HCT116 (cell line): ENCODE measurements around the gene FMOD. TPM values are rescaled to one million over a fixed set of nuclear protein-coding genes. Genes with fewer than 3 reads are reported as not detected.

Experiments
- ATAC-seq: fragments of 200-7000 bp; cut with Tn5 transposase; 2 replicates; pipeline ENCODE4 v1.9.1; 2020; ENCODE audit warnings: mild to moderate bottlenecking, moderate library complexity
- BruUV-seq: library from RNA; stranded (reverse); fragments of 400-500 nt; replicated peaks from 2 replicates; lab custom pipeline; 2021; lab: Mats Ljungman, UMichigan
- CTCF ChIA-PET: fragments of 300-600 bp; sonication (Branson Sonifier 250); formaldehyde crosslinking; loops from one replicate; lab custom pipeline; 2021; ENCODE audit warnings: antibody characterized with exemption; lab: Charles Lee
- POLR2A ChIA-PET: fragments of 300-600, 350-600 bp; sonication (Branson Sonifier 250); formaldehyde crosslinking; loops from one replicate; lab custom pipeline; 2021; ENCODE audit warnings: antibody characterized with exemption; lab: Charles Lee
- RAD21 ChIA-PET, 2 experiments: fragments of 300-600 bp; sonication (Branson Sonifier 250); formaldehyde crosslinking; loops; one replicate each; lab custom pipeline; 2023; ENCODE audit warnings: low total read pairs in 2 of 2; ENCODE audit not compliant: uncharacterized antibody in 2 of 2, unreplicated experiment in 2 of 2, low non-redundant PET in 1 of 2; lab: Charles Lee
- DNase-seq: peaks from one replicate; pipeline ENCODE4 v3.0.0-alpha.2; 2010; ENCODE audit warnings: low read depth, low spot score
- H2AFZ ChIP-seq: fragments of 200-600 bp; shearing (Covaris generic), sonication (generic); 2 replicates; pipeline ENCODE4 v1.6.1; 2017; ENCODE audit warnings: low read depth, mixed run types, mixed read lengths, antibody characterized with exemption, low read length; ENCODE audit not compliant: poor library complexity, severe bottlenecking
- H3K27ac ChIP-seq: 2 replicates; pipeline ENCODE4 v1.5.1; 2012; ENCODE audit warnings: low read depth, low read length
- H3K27me3 ChIP-seq: fragments of 200-600 bp; sonication (generic); 2 replicates; pipeline ENCODE4 v1.6.1; 2016; ENCODE audit warnings: mixed run types, low read length, mixed read lengths; ENCODE audit not compliant: insufficient read depth
- H3K36me3 ChIP-seq, 2 experiments: fragments of 200-500 bp in 1 of 2; fragments of 200-600 bp in 1 of 2; sonication (Bioruptor generic) in 1 of 2; sonication (generic) in 1 of 2; 2 replicates each; pipeline versions ENCODE4 v1.5.1 to v1.6.1; 2014 to 2016; ENCODE audit warnings: low read length in 2 of 2, inconsistent platforms in 1 of 2, mixed read lengths in 1 of 2, mixed run types in 1 of 2; ENCODE audit not compliant: insufficient read depth in 2 of 2, control insufficient read depth in 1 of 2
- H3K4me1 ChIP-seq, 2 experiments: fragments of 200-600 bp in 1 of 2; sonication (generic) in 1 of 2; 2 replicates each; pipeline versions ENCODE4 v1.5.1 to v1.6.1; 2012 to 2017; ENCODE audit warnings: low read length in 2 of 2, inconsistent platforms in 1 of 2, mild to moderate bottlenecking in 1 of 2, mixed read lengths in 1 of 2, mixed run types in 1 of 2, moderate library complexity in 1 of 2; ENCODE audit not compliant: insufficient read depth in 2 of 2, control insufficient read depth in 1 of 2
- H3K4me2 ChIP-seq: fragments of 200-600 bp; sonication (generic); 2 replicates; pipeline ENCODE4 v1.6.1; 2017; ENCODE audit warnings: mixed run types, low read length, mixed read lengths
- H3K4me3 ChIP-seq, 2 experiments: fragments of 200-600 bp in 1 of 2; sonication (generic) in 1 of 2; replicated peaks in 1 of 2; 2 replicates each; pipeline ENCODE4 v1.5.1; 2011 to 2016; ENCODE audit warnings: low read length in 2 of 2, control low read depth in 1 of 2, low read depth in 1 of 2, mild to moderate bottlenecking in 1 of 2, mixed read lengths in 1 of 2, mixed run types in 1 of 2
- H3K79me2 ChIP-seq: fragments of 200-600 bp; sonication (generic); 2 replicates; pipeline ENCODE4 v1.6.1; 2017; ENCODE audit warnings: mild to moderate bottlenecking, mixed run types, low read length, moderate library complexity, mixed read lengths; ENCODE audit not compliant: insufficient read depth
- H3K9ac ChIP-seq: fragments of 200-600 bp; sonication (generic); 2 replicates; pipeline ENCODE4 v1.6.1; 2016; ENCODE audit warnings: low read length, mixed read lengths
- H3K9me2 ChIP-seq: fragments of 200-600 bp; sonication (generic), shearing (Covaris generic); 2 replicates; pipeline ENCODE4 v1.6.1; 2017; ENCODE audit warnings: mixed run types, mild to moderate bottlenecking, moderate library complexity; ENCODE audit not compliant: insufficient read depth
- H3K9me3 ChIP-seq, 2 experiments: fragments of 200-500 bp in 1 of 2; fragments of 200-600 bp in 1 of 2; sonication (Bioruptor generic) in 1 of 2; sonication (generic) in 1 of 2; 2 replicates each; pipeline ENCODE4 v1.6.1; 2014 to 2017; ENCODE audit warnings: low read length in 2 of 2, mixed read lengths in 2 of 2, inconsistent platforms in 1 of 2, low read depth in 1 of 2, mild to moderate bottlenecking in 1 of 2, mixed run types in 1 of 2, moderate library complexity in 1 of 2; ENCODE audit not compliant: control insufficient read depth in 1 of 2, insufficient read depth in 1 of 2
- H4K20me1 ChIP-seq: fragments of 200-600 bp; sonication (generic), shearing (Covaris generic); 2 replicates; pipeline ENCODE4 v1.6.1; 2017; ENCODE audit warnings: mixed run types, mild to moderate bottlenecking, moderate library complexity; ENCODE audit not compliant: insufficient read depth
- EGR1 ChIP-seq: IDR thresholded peaks from 2 replicates; pipeline ENCODE4 v1.6.1; 2012; ENCODE audit warnings: low read depth
- ELF1 ChIP-seq: IDR thresholded peaks from 2 replicates; pipeline ENCODE4 v1.6.1; 2012; ENCODE audit warnings: low read depth, borderline replicate concordance
- EZH2 ChIP-seq: fragments of 200-600 bp; sonication (generic); IDR thresholded peaks from 2 replicates; pipeline ENCODE4 v1.6.1; 2017; ENCODE audit warnings: antibody characterized with exemption, mixed run types
- JUND ChIP-seq: IDR thresholded peaks from 2 replicates; pipeline ENCODE4 v1.6.1; 2012
- POLR2AphosphoS5 ChIP-seq: IDR thresholded peaks from 2 replicates; pipeline ENCODE4 v1.6.1; 2011; ENCODE audit warnings: mild to moderate bottlenecking, low read depth, low read length, moderate library complexity
- RAD21 ChIP-seq: IDR thresholded peaks from 2 replicates; pipeline ENCODE4 v1.6.1; 2012; ENCODE audit warnings: low read depth, mild to moderate bottlenecking
- SIN3A ChIP-seq: IDR thresholded peaks from 2 replicates; pipeline ENCODE4 v1.6.1; 2012; ENCODE audit warnings: low read depth
- TCF7L2 ChIP-seq: IDR thresholded peaks from 2 replicates; pipeline ENCODE4 v1.7.0; 2011; ENCODE audit warnings: borderline replicate concordance, inconsistent platforms; ENCODE audit not compliant: insufficient read depth, insufficient read length; ENCODE audit errors: extremely low read depth
- ZNF274 ChIP-seq: fragments of 200-500 bp; sonication (Bioruptor generic); IDR thresholded peaks from 2 replicates; pipeline ENCODE4 v1.6.1; 2014; ENCODE audit warnings: mild to moderate bottlenecking, low read depth, low read length, inconsistent platforms
- intact Hi-C: fragments of 100-400 bp; cut with micrococcal nuclease; formaldehyde crosslinking; loops from 2 replicates; pipeline ENCODE4 v1.10.0; 2022
- total RNA-seq: library from RNA; stranded (reverse); gene quantifications from one replicate; pipeline ENCODE4 v1.2.1, GENCODE V29; 2021; ENCODE audit not compliant: unreplicated experiment
- TF ChIP-seq, protein P1 (sequence below): IDR thresholded peaks from 2 replicates; pipeline ENCODE4 v1.6.1; 2012; ENCODE audit warnings: low read depth
- TF ChIP-seq, protein P2 (sequence below): IDR thresholded peaks from 2 replicates; pipeline ENCODE4 v1.6.1; 2012

FMOD gene
- total RNA-seq, 1 experiment from 2014 or later: not detected

GRCh38 chr1:203349166-203349565 lies 1.8 kb downstream of the FMOD start:
- no peaks in the 10 kb centered on the region for H3K9me3 ChIP-seq
- CTCF ChIA-PET: no interaction called here
- H3K79me2 ChIP-seq: no peaks in the 10 kb centered on the region
- H3K9ac ChIP-seq: no peak overlapping the region
- H3K27ac ChIP-seq: no peak overlapping the region
- TF ChIP-seq SIN3A: no peak
- TF ChIP-seq EZH2: no peak
- TF ChIP-seq TCF7L2: no peak
- no peak for TF ChIP-seq EGR1
- DNase-seq (no peak), ATAC-seq (no peak)
- H3K36me3 ChIP-seq: no peaks in the 10 kb centered on the region
- no peak overlapping the region for H2AFZ ChIP-seq
- no peak overlapping the region for H3K4me2 ChIP-seq
- H4K20me1 ChIP-seq: no peaks in the 10 kb centered on the region
- intact Hi-C loops: no loop called here
- POLR2A ChIA-PET: no interaction called here
- peaks cover 4% of the 10 kb centered on the region; the same call in 1 of the 2 replicates for H3K27me3 ChIP-seq
- H3K4me3 ChIP-seq: no peak overlapping the region
- RAD21 ChIA-PET: interaction anchor here in 1 of 2 experiments (0.5 kb wide), 1 partner anchor 139 kb away, joined by 3 read pairs; no protein-coding TSS in a partner anchor
- BruUV-seq: no TSS peak
- no peaks in the 10 kb centered on the region for H3K9me2 ChIP-seq
- no peaks in the 10 kb centered on the region; a peak in 1 of 4 replicates for H3K4me1 ChIP-seq

- CTCF ChIA-PET: interaction anchor here (0.8 to 1.6 kb wide), 7 partner anchors 9 to 355 kb away, joined by 3 to 7 read pairs (median 4); no protein-coding TSS in a partner anchor
- ATAC-seq: no peak
- no TSS peak for BruUV-seq
- Histone ChIP-seq H3K27ac (no peak overlapping the region), H3K36me3 (no peaks in the 10 kb centered on the region), H3K9me3 (no peaks in the 10 kb centered on the region), H3K9me2 (no peaks in the 10 kb centered on the region), H3K9ac (no peak overlapping the region), H4K20me1 (no peaks in the 10 kb centered on the region), H3K27me3 (peaks cover 4% of the 10 kb centered on the region; the same call in 1 of the 2 replicates), H3K4me3 (no peak overlapping the region), H3K4me1 (peaks cover 0 to 3% of the 10 kb centered on the region in 2 experiments; a peak in 3 of 4 replicates), H2AFZ (no peak overlapping the region), H3K79me2 (no peaks in the 10 kb centered on the region), H3K4me2 (no peak overlapping the region)
- RAD21 ChIA-PET: no interaction called here
- TF ChIP-seq, protein P1, sequence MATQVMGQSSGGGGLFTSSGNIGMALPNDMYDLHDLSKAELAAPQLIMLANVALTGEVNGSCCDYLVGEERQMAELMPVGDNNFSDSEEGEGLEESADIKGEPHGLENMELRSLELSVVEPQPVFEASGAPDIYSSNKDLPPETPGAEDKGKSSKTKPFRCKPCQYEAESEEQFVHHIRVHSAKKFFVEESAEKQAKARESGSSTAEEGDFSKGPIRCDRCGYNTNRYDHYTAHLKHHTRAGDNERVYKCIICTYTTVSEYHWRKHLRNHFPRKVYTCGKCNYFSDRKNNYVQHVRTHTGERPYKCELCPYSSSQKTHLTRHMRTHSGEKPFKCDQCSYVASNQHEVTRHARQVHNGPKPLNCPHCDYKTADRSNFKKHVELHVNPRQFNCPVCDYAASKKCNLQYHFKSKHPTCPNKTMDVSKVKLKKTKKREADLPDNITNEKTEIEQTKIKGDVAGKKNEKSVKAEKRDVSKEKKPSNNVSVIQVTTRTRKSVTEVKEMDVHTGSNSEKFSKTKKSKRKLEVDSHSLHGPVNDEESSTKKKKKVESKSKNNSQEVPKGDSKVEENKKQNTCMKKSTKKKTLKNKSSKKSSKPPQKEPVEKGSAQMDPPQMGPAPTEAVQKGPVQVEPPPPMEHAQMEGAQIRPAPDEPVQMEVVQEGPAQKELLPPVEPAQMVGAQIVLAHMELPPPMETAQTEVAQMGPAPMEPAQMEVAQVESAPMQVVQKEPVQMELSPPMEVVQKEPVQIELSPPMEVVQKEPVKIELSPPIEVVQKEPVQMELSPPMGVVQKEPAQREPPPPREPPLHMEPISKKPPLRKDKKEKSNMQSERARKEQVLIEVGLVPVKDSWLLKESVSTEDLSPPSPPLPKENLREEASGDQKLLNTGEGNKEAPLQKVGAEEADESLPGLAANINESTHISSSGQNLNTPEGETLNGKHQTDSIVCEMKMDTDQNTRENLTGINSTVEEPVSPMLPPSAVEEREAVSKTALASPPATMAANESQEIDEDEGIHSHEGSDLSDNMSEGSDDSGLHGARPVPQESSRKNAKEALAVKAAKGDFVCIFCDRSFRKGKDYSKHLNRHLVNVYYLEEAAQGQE: no peak
- TF ChIP-seq RAD21: no peak
- no peak for TF ChIP-seq ZNF274
- TF ChIP-seq, protein P2, sequence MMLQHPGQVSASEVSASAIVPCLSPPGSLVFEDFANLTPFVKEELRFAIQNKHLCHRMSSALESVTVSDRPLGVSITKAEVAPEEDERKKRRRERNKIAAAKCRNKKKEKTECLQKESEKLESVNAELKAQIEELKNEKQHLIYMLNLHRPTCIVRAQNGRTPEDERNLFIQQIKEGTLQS: no peak
- TF ChIP-seq JUND: no peak
- no peak for TF ChIP-seq EGR1
- TF ChIP-seq ELF1: no peak
- no peak for TF ChIP-seq POLR2AphosphoS5
- DNase-seq: no peak
- intact Hi-C loops: no loop called here
- POLR2A ChIA-PET: interaction anchor here (0.8 kb wide), 1 partner anchor 13 kb away, joined by 3 read pairs; no protein-coding TSS in a partner anchor
These were observed 4.2 kb downstream of the FMOD start for GRCh38 chr1:203346769-203347102.
